Astrocyte of the spinal cord (primary cell): ENCODE measurements around the gene TIMMDC1.

Source experiments
- DNase-seq: peaks from one replicate; pipeline ENCODE4 v3.0.0; 2011; ENCODE audit warnings: low read depth, low spot score
- H3K4me3 ChIP-seq: 2 replicates; pipeline ENCODE4 v1.5.1; 2011; ENCODE audit warnings: low read depth, mild to moderate bottlenecking, low read length, moderate library complexity
- CTCF ChIP-seq: IDR thresholded peaks from 2 replicates; pipeline ENCODE4 v1.5.1; 2012; ENCODE audit warnings: low read depth, mild to moderate bottlenecking, low read length, inconsistent platforms
- in situ Hi-C: cut with HindIII; loops from 2 replicates; pipeline ENCODE4 v1.10.0; 2017; ENCODE audit warnings: low sequenced_read_pairs

Gene TIMMDC1

GRCh38 chr3:119570229-119570628 lies 71.9 kb downstream of the TIMMDC1 start:
- no peak for DNase-seq
- in situ Hi-C loops = no loop called here
- no peak for TF ChIP-seq CTCF
- H3K4me3 ChIP-seq = no peak overlapping the region

- no peak overlapping the region for H3K4me3 ChIP-seq
- in situ Hi-C loops = no loop called here
- no peak for TF ChIP-seq CTCF
- no peak for DNase-seq
These were observed 72.9 kb downstream of the TIMMDC1 start for GRCh38 chr3:119571230-119571629.

GRCh38 chr3:119571688-119572087 lies 73.3 kb downstream of the TIMMDC1 start:
- DNase-seq = no peak
- no peak for TF ChIP-seq CTCF
- H3K4me3 ChIP-seq = no peak overlapping the region
- in situ Hi-C loops = no loop called here
